OCI-LY7 (cell line): ENCODE measurements around the gene LYZL6. TPM values are rescaled to one million over a fixed set of nuclear protein-coding genes. Genes with fewer than 3 reads are reported as not detected.

Experiments used
- BruUV-seq: library from RNA; stranded (reverse); fragments of 400-500 nt; replicated peaks from 2 replicates; lab custom pipeline; 2021; lab: Mats Ljungman, UMichigan
- CTCF ChIA-PET: fragments of 300-600 bp; sonication (Branson Sonifier 250); formaldehyde crosslinking; loops from one replicate; lab custom pipeline; 2022; ENCODE audit warnings: antibody characterized with exemption; ENCODE audit not compliant: unreplicated experiment; lab: Charles Lee
- POLR2A ChIA-PET: fragments of 300-600 bp; sonication (Branson Sonifier 250); formaldehyde crosslinking; loops from one replicate; lab custom pipeline; 2022; ENCODE audit warnings: antibody characterized with exemption; lab: Charles Lee
- DNase-seq: peaks from one replicate; pipeline ENCODE4 v3.0.0-alpha.2; 2015; ENCODE audit warnings: low spot score
- H2AFZ ChIP-seq: fragments of 200-600 bp; sonication (generic), shearing (Covaris generic); 2 replicates; pipeline ENCODE4 v1.6.1; 2014; ENCODE audit warnings: mild to moderate bottlenecking, antibody characterized with exemption, low read length, moderate library complexity
- H3K27ac ChIP-seq: fragments of 200-600 bp; sonication (generic); 2 replicates; pipeline ENCODE4 v1.5.1; 2014; ENCODE audit warnings: mixed run types, low read depth, mild to moderate bottlenecking, moderate library complexity, low read length, inconsistent platforms; ENCODE audit not compliant: poor library complexity, severe bottlenecking
- H3K36me3 ChIP-seq: fragments of 200-600 bp; sonication (generic); 2 replicates; pipeline ENCODE4 v1.6.1; 2014; ENCODE audit warnings: mild to moderate bottlenecking, antibody characterized with exemption, low read length, moderate library complexity, mixed read lengths; ENCODE audit not compliant: insufficient read depth
- H3K4me1 ChIP-seq: fragments of 200-600 bp; sonication (generic); 2 replicates; pipeline ENCODE4 v1.5.1; 2014; ENCODE audit warnings: mild to moderate bottlenecking, low read length; ENCODE audit not compliant: insufficient read depth, poor library complexity, severe bottlenecking
- H3K4me2 ChIP-seq: fragments of 200-600 bp; sonication (generic); 2 replicates; pipeline ENCODE4 v1.6.1; 2014; ENCODE audit warnings: mild to moderate bottlenecking, low read length
- H3K4me3 ChIP-seq: fragments of 200-600 bp; sonication (generic); 2 replicates; pipeline ENCODE4 v1.5.1; 2014; ENCODE audit warnings: mild to moderate bottlenecking, low read depth, low read length; ENCODE audit not compliant: poor library complexity, severe bottlenecking
- H3K79me2 ChIP-seq: fragments of 200-600 bp; sonication (generic); 2 replicates; pipeline ENCODE4 v1.6.1; 2016; ENCODE audit warnings: low read depth, mild to moderate bottlenecking, low read length, moderate library complexity, mixed read lengths; ENCODE audit not compliant: insufficient read depth
- H3K9me2 ChIP-seq: fragments of 200-600 bp; sonication (generic); 2 replicates; pipeline ENCODE4 v1.6.1; 2016; ENCODE audit warnings: mild to moderate bottlenecking, low read length, mixed read lengths; ENCODE audit not compliant: insufficient read depth
- H3K9me3 ChIP-seq: fragments of 200-600 bp; sonication (generic); 2 replicates; pipeline ENCODE4 v1.6.1; 2014; ENCODE audit warnings: mild to moderate bottlenecking, mixed run types, low read length, mixed read lengths
- H4K20me1 ChIP-seq: fragments of 200-600 bp; sonication (generic); 2 replicates; pipeline ENCODE4 v1.6.1; 2014; ENCODE audit warnings: mild to moderate bottlenecking, antibody characterized with exemption, low read length, moderate library complexity, mixed read lengths; ENCODE audit not compliant: insufficient read depth
- CTCF ChIP-seq: fragments of 200-600 bp; sonication (generic); conservative IDR thresholded peaks from 2 replicates; pipeline ENCODE4 v1.5.1; 2014; ENCODE audit warnings: mild to moderate bottlenecking, antibody characterized with exemption, low read length, moderate library complexity, mixed read lengths
- EZH2phosphoT487 ChIP-seq: fragments of 200-600 bp; sonication (generic); IDR thresholded peaks from 2 replicates; pipeline ENCODE4 v1.6.1; 2018; ENCODE audit warnings: low read depth, borderline replicate concordance, mild to moderate bottlenecking, mixed run types, antibody characterized with exemption, low read length, moderate library complexity, mixed read lengths
- intact Hi-C: fragments of 100-400 bp; cut with micrococcal nuclease; formaldehyde crosslinking; loops from one replicate; pipeline ENCODE4 v1.10.0; 2022; ENCODE audit not compliant: unreplicated experiment
- total RNA-seq, 2 experiments: library from RNA; depleted of rRNA in 1 of 2; stranded (reverse); fragments of >200 nt in 1 of 2; shearing (Covaris generic) in 1 of 2; gene quantifications; 2 replicates each; pipeline ENCODE4 v1.2.3, GENCODE V29; 2014 to 2022

LYZL6 gene
- total RNA-seq, 2 experiments from 2014 or later, result not detected

DNA sequence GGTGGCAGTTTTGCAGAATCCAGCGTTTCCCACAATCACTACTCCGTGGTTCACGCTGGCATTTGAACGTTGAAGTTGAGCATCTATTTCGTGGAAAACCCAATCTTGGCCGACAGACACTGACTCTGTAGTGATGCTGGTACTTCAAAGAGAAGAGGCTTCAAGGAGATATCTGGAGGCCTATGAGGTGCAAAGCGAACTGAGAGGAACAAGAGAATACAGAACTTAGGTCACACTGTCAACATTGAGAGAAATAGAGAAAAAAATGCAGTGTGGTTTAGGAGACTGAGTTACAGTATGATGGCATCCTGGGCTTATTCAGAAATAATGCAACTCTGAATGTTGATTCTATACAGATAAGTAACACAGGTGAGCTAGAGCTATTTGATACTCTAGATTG lies 21.8 kb upstream of the LYZL6 start:
- DNase-seq, result no peak
- intact Hi-C loops, result no loop called here
- no peak overlapping the region for H3K4me2 ChIP-seq
- no peak overlapping the region for H3K27ac ChIP-seq
- ChIA-PET POLR2A (interaction anchor here (0.6 kb wide), 1 partner anchor 18 kb away, joined by 3 read pairs; no protein-coding TSS in a partner anchor), CTCF (no interaction called here)
- H2AFZ ChIP-seq, result no peak overlapping the region
- no peaks in the 10 kb centered on the region for H3K9me3 ChIP-seq
- H3K4me1 ChIP-seq, result no peaks in the 10 kb centered on the region
- H3K36me3 ChIP-seq, result no peaks in the 10 kb centered on the region
- H3K79me2 ChIP-seq, result no peaks in the 10 kb centered on the region
- BruUV-seq, result no TSS peak
- TF ChIP-seq CTCF (no peak), EZH2phosphoT487 (no peak)
- no peaks in the 10 kb centered on the region for H3K9me2 ChIP-seq
- no peak overlapping the region for H3K4me3 ChIP-seq
- H4K20me1 ChIP-seq, result no peaks in the 10 kb centered on the region

DNA sequence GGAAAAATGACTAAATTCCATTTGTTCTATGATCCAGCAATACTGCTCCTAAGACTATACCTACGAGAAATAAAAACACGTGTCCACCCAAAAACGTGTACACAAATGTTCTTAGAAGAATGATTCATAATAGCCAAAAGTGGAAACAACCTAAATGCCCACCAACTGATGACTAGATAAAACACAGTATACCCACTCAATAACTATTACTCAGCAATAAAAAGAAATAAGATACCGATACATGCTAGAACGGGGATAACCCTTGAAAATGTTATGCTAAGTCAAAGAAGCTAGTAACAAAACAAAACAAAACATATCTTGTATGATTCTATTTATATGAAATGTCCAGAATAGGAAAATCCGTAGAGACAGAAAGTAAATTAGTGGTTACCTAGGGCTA lies 20.1 kb upstream of the LYZL6 start:
- DNase-seq, result no peak
- H3K27ac ChIP-seq, result no peak overlapping the region
- no peak overlapping the region for H2AFZ ChIP-seq
- no peaks in the 10 kb centered on the region for H3K4me1 ChIP-seq
- H3K79me2 ChIP-seq, result no peaks in the 10 kb centered on the region
- no peak overlapping the region for H3K4me2 ChIP-seq
- no peaks in the 10 kb centered on the region for H3K9me2 ChIP-seq
- H4K20me1 ChIP-seq, result no peaks in the 10 kb centered on the region
- no peaks in the 10 kb centered on the region for H3K9me3 ChIP-seq
- CTCF ChIA-PET, result no interaction called here
- intact Hi-C loops, result no loop called here
- POLR2A ChIA-PET, result interaction anchor here (0.6 to 0.9 kb wide), 3 partner anchors 60 to 499 kb away, joined by 3 to 5 read pairs (median 3); no protein-coding TSS in a partner anchor
- no peak for TF ChIP-seq CTCF
- no peak for TF ChIP-seq EZH2phosphoT487
- H3K36me3 ChIP-seq, result no peaks in the 10 kb centered on the region
- no TSS peak for BruUV-seq
- no peak overlapping the region for H3K4me3 ChIP-seq

GRCh38 chr17:35953720-35954119 lies 10.2 kb upstream of the LYZL6 start:
- TF ChIP-seq CTCF (no peak), EZH2phosphoT487 (no peak)

More at GRCh38 chr17:35953720-35954119, 10.2 kb upstream of the LYZL6 start:
- no peaks in the 10 kb centered on the region for H3K79me2 ChIP-seq
- POLR2A ChIA-PET, result no interaction called here
- H3K4me1 ChIP-seq, result no peaks in the 10 kb centered on the region
- H3K27ac ChIP-seq, result no peak overlapping the region
- H3K36me3 ChIP-seq, result no peaks in the 10 kb centered on the region
- no peak for DNase-seq
- no peaks in the 10 kb centered on the region for H3K9me3 ChIP-seq
- H3K9me2 ChIP-seq, result no peaks in the 10 kb centered on the region
- H3K4me2 ChIP-seq, result no peak overlapping the region
- H3K4me3 ChIP-seq, result no peak overlapping the region
- H4K20me1 ChIP-seq, result no peaks in the 10 kb centered on the region
- CTCF ChIA-PET, result no interaction called here
- intact Hi-C loops, result no loop called here
- no TSS peak for BruUV-seq
- no peak overlapping the region for H2AFZ ChIP-seq
